Suprapubic skin (tissue), 3 donors: ENCODE measurements around the gene ZNF331.

Source experiments
- CTCF ChIP-seq, 2 donors: fragments of 200-600 bp in 1 of 2; fragments of 450-650 bp in 1 of 2; sonication (generic) in 1 of 2; IDR thresholded peaks; one replicate each; pipeline ENCODE4 v1.5.1; 2016 to 2019; ENCODE audit warnings: antibody characterized with exemption in 2 of 2, mild to moderate bottlenecking in 1 of 2, moderate library complexity in 1 of 2
- EP300 ChIP-seq: sonication (generic); formaldehyde crosslinking; IDR thresholded peaks from one replicate; pipeline ENCODE4 v1.6.1; 2017; ENCODE audit warnings: antibody characterized with exemption

GRCh38 chr19:53549340-53549739 lies 11.4 kb downstream of the ZNF331 start:
- TF ChIP-seq EP300 (no peak), CTCF (IDR thresholded peaks at IDR 0.05) (no peak)
